GM23338 (cell line): ENCODE data around the gene ZNF512. TPM values are rescaled to one million over a fixed set of nuclear protein-coding genes. Genes with fewer than 3 reads are reported as not detected.

Experiments used
- ATAC-seq: fragments of 200-7000 bp; cut with Tn5 transposase; 3 replicates; pipeline ENCODE4 v1.9.1; 2020
- DNase-seq: peaks from one replicate; pipeline ENCODE4 v3.0.0-alpha.2; 2015; ENCODE audit warnings: low spot score
- H2AFZ ChIP-seq: fragments of 200-600 bp; sonication (generic); 2 replicates; pipeline ENCODE4 v1.8.0; 2016; ENCODE audit warnings: antibody characterized with exemption, mild to moderate bottlenecking, moderate library complexity
- H3F3A ChIP-seq: fragments of 200-600 bp; sonication (generic); replicated peaks from 2 replicates; pipeline ENCODE4 v1.8.0; 2017; ENCODE audit warnings: antibody characterized with exemption, mixed run types, low read depth
- H3K27ac ChIP-seq: fragments of 200-600 bp; sonication (generic); 2 replicates; pipeline ENCODE4 v1.6.1; 2016; ENCODE audit warnings: low read depth
- H3K27me3 ChIP-seq: fragments of 200-600 bp; sonication (generic); 2 replicates; pipeline ENCODE4 v1.8.0; 2016; ENCODE audit warnings: mild to moderate bottlenecking, mixed run types, moderate library complexity; ENCODE audit not compliant: insufficient read depth
- H3K36me3 ChIP-seq: fragments of 200-600 bp; sonication (generic); 2 replicates; pipeline ENCODE4 v1.8.0; 2016; ENCODE audit warnings: mild to moderate bottlenecking; ENCODE audit not compliant: insufficient read depth
- H3K4me1 ChIP-seq: fragments of 200-600 bp; sonication (generic); 2 replicates; pipeline ENCODE4 v1.8.0; 2016; ENCODE audit warnings: mild to moderate bottlenecking, moderate library complexity; ENCODE audit not compliant: insufficient read depth
- H3K4me2 ChIP-seq: fragments of 200-600 bp; sonication (generic); 2 replicates; pipeline ENCODE4 v1.7.1; 2017; ENCODE audit warnings: mixed run types
- H3K4me3 ChIP-seq: fragments of 200-600 bp; sonication (generic); 2 replicates; pipeline ENCODE4 v1.6.1; 2016; ENCODE audit warnings: mixed run types
- H3K79me2 ChIP-seq: fragments of 200-600 bp; sonication (generic); replicated peaks from 2 replicates; pipeline ENCODE4 v1.8.0; 2017; ENCODE audit warnings: mild to moderate bottlenecking; ENCODE audit not compliant: insufficient read depth
- H3K9me2 ChIP-seq: fragments of 200-600 bp; sonication (generic); 2 replicates; pipeline ENCODE4 v1.8.0; 2017; ENCODE audit not compliant: insufficient read depth
- H4K20me1 ChIP-seq: fragments of 200-600 bp; sonication (generic); replicated peaks from 2 replicates; pipeline ENCODE4 v1.8.0; 2017; ENCODE audit warnings: mild to moderate bottlenecking; ENCODE audit not compliant: insufficient read depth
- H3K27ac Mint-ChIP-seq: 2 replicates; pipeline ENCODE4 v1.8.0; 2020; ENCODE audit warnings: inconsistent platforms, mild to moderate bottlenecking, moderate library complexity, mixed read lengths
- H3K27me3 Mint-ChIP-seq: 3 replicates; pipeline ENCODE4 v1.8.0; 2022; ENCODE audit warnings: low read depth, mild to moderate bottlenecking, moderate library complexity, mixed read lengths, inconsistent platforms; ENCODE audit not compliant: insufficient read depth, poor library complexity
- H3K36me3 Mint-ChIP-seq: 3 replicates; pipeline ENCODE4 v1.8.0; 2021; ENCODE audit warnings: low read depth, mild to moderate bottlenecking, inconsistent platforms, moderate library complexity, mixed read lengths
- H3K4me1 Mint-ChIP-seq: 3 replicates; pipeline ENCODE4 v1.8.0; 2020; ENCODE audit warnings: mild to moderate bottlenecking, inconsistent platforms, mixed read lengths
- H3K4me3 Mint-ChIP-seq: 3 replicates; pipeline ENCODE4 v1.8.0; 2021; ENCODE audit warnings: moderate library complexity, mild to moderate bottlenecking, inconsistent platforms, mixed read lengths
- H3K9me3 Mint-ChIP-seq: 3 replicates; pipeline ENCODE4 v1.8.0; 2020; ENCODE audit warnings: moderate library complexity, mild to moderate bottlenecking, inconsistent platforms, mixed read lengths
- CREB1 ChIP-seq: fragments of 250-450 bp; sonication (Bioruptor Pico); IDR thresholded peaks from 2 replicates; pipeline ENCODE4 v1.5.0; 2020; ENCODE audit warnings: low read depth, mild to moderate bottlenecking, moderate library complexity
- CTCF ChIP-seq, 2 experiments: fragments of 200-600 bp in 1 of 2; sonication (generic) in 1 of 2; conservative IDR thresholded peaks; 2 replicates each; pipeline versions ENCODE4 v1.5.1 to v1.6.1; 2016 to 2017; ENCODE audit warnings: antibody characterized with exemption in 2 of 2, low read depth in 2 of 2, mild to moderate bottlenecking in 2 of 2, moderate library complexity in 1 of 2
- EZH2 ChIP-seq: fragments of 200-600 bp; sonication (generic); IDR thresholded peaks from one replicate; pipeline ENCODE4 v1.8.0; 2017; ENCODE audit warnings: antibody characterized with exemption, mild to moderate bottlenecking, low read depth; ENCODE audit not compliant: unreplicated experiment
- EZH2phosphoT487 ChIP-seq: fragments of 200-600 bp; sonication (generic); IDR thresholded peaks from one replicate; pipeline ENCODE4 v1.8.1; 2018; ENCODE audit warnings: antibody characterized with exemption; ENCODE audit not compliant: unreplicated experiment
- JUNB ChIP-seq: IDR thresholded peaks from one replicate; pipeline ENCODE4 v1.6.1; 2016; ENCODE audit warnings: antibody characterized with exemption; ENCODE audit not compliant: unreplicated experiment
- NANOG ChIP-seq: IDR thresholded peaks from 2 replicates; pipeline ENCODE4 v1.6.1; 2016; ENCODE audit warnings: antibody characterized with exemption, borderline replicate concordance
- POLR2AphosphoS5 ChIP-seq: IDR thresholded peaks from 2 replicates; pipeline ENCODE4 v1.6.1; 2016; ENCODE audit warnings: antibody characterized with exemption, low read depth
- STAT1 ChIP-seq: IDR thresholded peaks from one replicate; pipeline ENCODE4 v1.6.1; 2016; ENCODE audit warnings: antibody characterized with exemption; ENCODE audit not compliant: unreplicated experiment
- ZNF114 ChIP-seq: fragments of 250-450 bp; sonication (Bioruptor Pico); IDR thresholded peaks from 2 replicates; pipeline ENCODE4 v1.5.0; 2020; ENCODE audit warnings: mild to moderate bottlenecking, moderate library complexity
- ZNF331 ChIP-seq: fragments of 250-450 bp; sonication (Bioruptor Pico); IDR thresholded peaks from 2 replicates; pipeline ENCODE4 v1.5.0; 2020; ENCODE audit warnings: low read depth, mild to moderate bottlenecking, moderate library complexity
- ZNF462 ChIP-seq: fragments of 250-450 bp; sonication (Bioruptor Pico); IDR thresholded peaks from 2 replicates; pipeline ENCODE4 v1.5.0; 2020; ENCODE audit warnings: mild to moderate bottlenecking, moderate library complexity
- polyA plus RNA-seq: library from polyadenylated mRNA; unstranded; fragments of >200 nt; fragmentation: Nextera tagmentation; extraction: Ambion mirVana; gene quantifications from 2 replicates; pipeline ENCODE4 v1.2.1, GENCODE V29; 2016
- total RNA-seq: library from RNA; depleted of rRNA; stranded (reverse); fragments of >200 nt; shearing (Covaris generic); gene quantifications from 2 replicates; pipeline ENCODE4 v1.2.3, GENCODE V29; 2014
- TF ChIP-seq, protein P1 (sequence below): IDR thresholded peaks from one replicate; pipeline ENCODE4 v1.6.1; 2018; ENCODE audit warnings: antibody characterized with exemption; ENCODE audit not compliant: unreplicated experiment
- TF ChIP-seq, protein P2 (sequence below): IDR thresholded peaks from 2 replicates; pipeline ENCODE4 v1.6.1; 2016; ENCODE audit warnings: antibody characterized with exemption

Gene ZNF512
- total and polyA plus RNA-seq, 2 experiments from 2014 or later = 26.0 to 38.4 TPM

- Histone ChIP-seq H3K36me3 (no peaks in the 10 kb centered on the region), H3K4me3 (no peak overlapping the region), H3K79me2 (no peaks in the 10 kb centered on the region), H3K4me1 (no peaks in the 10 kb centered on the region), H3F3A (no peaks in the 10 kb centered on the region), H3K4me2 (no peak overlapping the region), H3K27me3 (0 out of 2 replicates have a peak, but pooled peaks cover 1% of the 10 kb centered on the region), H4K20me1 (no peaks in the 10 kb centered on the region), H2AFZ (no peak overlapping the region), H3K9me2 (no peaks in the 10 kb centered on the region), H3K27ac (no peak overlapping the region)
- no peak overlapping the region for H3K4me3 Mint-ChIP-seq
- DNase-seq (no peak), ATAC-seq (no peak)
- H3K27ac Mint-ChIP-seq = no peak overlapping the region
- no peaks in the 10 kb centered on the region; the same call in 2 of the 3 replicates for H3K36me3 Mint-ChIP-seq
- TF ChIP-seq ZNF331 (CRISPR knock-in tag) = no peak
- TF ChIP-seq, protein P1, sequence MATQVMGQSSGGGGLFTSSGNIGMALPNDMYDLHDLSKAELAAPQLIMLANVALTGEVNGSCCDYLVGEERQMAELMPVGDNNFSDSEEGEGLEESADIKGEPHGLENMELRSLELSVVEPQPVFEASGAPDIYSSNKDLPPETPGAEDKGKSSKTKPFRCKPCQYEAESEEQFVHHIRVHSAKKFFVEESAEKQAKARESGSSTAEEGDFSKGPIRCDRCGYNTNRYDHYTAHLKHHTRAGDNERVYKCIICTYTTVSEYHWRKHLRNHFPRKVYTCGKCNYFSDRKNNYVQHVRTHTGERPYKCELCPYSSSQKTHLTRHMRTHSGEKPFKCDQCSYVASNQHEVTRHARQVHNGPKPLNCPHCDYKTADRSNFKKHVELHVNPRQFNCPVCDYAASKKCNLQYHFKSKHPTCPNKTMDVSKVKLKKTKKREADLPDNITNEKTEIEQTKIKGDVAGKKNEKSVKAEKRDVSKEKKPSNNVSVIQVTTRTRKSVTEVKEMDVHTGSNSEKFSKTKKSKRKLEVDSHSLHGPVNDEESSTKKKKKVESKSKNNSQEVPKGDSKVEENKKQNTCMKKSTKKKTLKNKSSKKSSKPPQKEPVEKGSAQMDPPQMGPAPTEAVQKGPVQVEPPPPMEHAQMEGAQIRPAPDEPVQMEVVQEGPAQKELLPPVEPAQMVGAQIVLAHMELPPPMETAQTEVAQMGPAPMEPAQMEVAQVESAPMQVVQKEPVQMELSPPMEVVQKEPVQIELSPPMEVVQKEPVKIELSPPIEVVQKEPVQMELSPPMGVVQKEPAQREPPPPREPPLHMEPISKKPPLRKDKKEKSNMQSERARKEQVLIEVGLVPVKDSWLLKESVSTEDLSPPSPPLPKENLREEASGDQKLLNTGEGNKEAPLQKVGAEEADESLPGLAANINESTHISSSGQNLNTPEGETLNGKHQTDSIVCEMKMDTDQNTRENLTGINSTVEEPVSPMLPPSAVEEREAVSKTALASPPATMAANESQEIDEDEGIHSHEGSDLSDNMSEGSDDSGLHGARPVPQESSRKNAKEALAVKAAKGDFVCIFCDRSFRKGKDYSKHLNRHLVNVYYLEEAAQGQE = no peak
- TF ChIP-seq EZH2 = no peak
- TF ChIP-seq JUNB = no peak
- TF ChIP-seq ZNF462 (CRISPR knock-in tag) = no peak
- TF ChIP-seq CTCF (conservative IDR thresholded peaks at IDR 0.05; ENCODE audit: low read depth in 2 of 2) = no peak
- TF ChIP-seq POLR2AphosphoS5 = no peak
- TF ChIP-seq NANOG = no peak
- no peak for TF ChIP-seq STAT1
- no peak for TF ChIP-seq ZNF114 (CRISPR knock-in tag)
- TF ChIP-seq, protein P2, sequence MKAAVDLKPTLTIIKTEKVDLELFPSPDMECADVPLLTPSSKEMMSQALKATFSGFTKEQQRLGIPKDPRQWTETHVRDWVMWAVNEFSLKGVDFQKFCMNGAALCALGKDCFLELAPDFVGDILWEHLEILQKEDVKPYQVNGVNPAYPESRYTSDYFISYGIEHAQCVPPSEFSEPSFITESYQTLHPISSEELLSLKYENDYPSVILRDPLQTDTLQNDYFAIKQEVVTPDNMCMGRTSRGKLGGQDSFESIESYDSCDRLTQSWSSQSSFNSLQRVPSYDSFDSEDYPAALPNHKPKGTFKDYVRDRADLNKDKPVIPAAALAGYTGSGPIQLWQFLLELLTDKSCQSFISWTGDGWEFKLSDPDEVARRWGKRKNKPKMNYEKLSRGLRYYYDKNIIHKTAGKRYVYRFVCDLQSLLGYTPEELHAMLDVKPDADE = no peak
- no peak for TF ChIP-seq CREB1 (CRISPR knock-in tag)
- no peak for TF ChIP-seq EZH2phosphoT487
- no peaks in the 10 kb centered on the region for H3K27me3 Mint-ChIP-seq
- peaks cover 12% of the 10 kb centered on the region for H3K9me3 Mint-ChIP-seq
- no peaks in the 10 kb centered on the region for H3K4me1 Mint-ChIP-seq
Observed at GRCh38 chr2:27561060-27561459, 21.8 kb upstream of the ZNF512 start.
